Astrocyte (in vitro differentiated cells and primary cell): ENCODE measurements around the gene CNFN. TPM values are rescaled to one million over a fixed set of nuclear protein-coding genes. Genes with fewer than 3 reads are reported as not detected.

ENCODE experiments used
- DNase-seq: peaks from one replicate; pipeline ENCODE4 v3.0.0-alpha.2; 2010; ENCODE audit warnings: low read depth
- FAIRE-seq: peaks from 2 replicates; lab custom pipeline; 2011; peaks lifted over from hg19 to GRCh38; lab: Jason Lieb, UNC
- H2AFZ ChIP-seq: 2 replicates; pipeline ENCODE4 v1.6.0; 2012; ENCODE audit warnings: low read depth, low read length, inconsistent platforms
- H3K27ac ChIP-seq: 2 replicates; pipeline ENCODE4 v1.5.1; 2011; ENCODE audit warnings: low read depth, low read length, inconsistent platforms
- H3K27me3 ChIP-seq: 2 replicates; pipeline ENCODE4 v1.6.0; 2011; ENCODE audit warnings: low read length, inconsistent platforms; ENCODE audit not compliant: insufficient read depth
- H3K36me3 ChIP-seq: 2 replicates; pipeline ENCODE4 v1.5.1; 2011; ENCODE audit warnings: low read length, inconsistent platforms; ENCODE audit not compliant: insufficient read depth
- H3K4me1 ChIP-seq: 2 replicates; pipeline ENCODE4 v1.5.1; 2011; ENCODE audit warnings: low read length, inconsistent platforms; ENCODE audit not compliant: insufficient read depth
- H3K4me2 ChIP-seq: 2 replicates; pipeline ENCODE4 v1.6.0; 2012; ENCODE audit warnings: low read length, inconsistent platforms
- H3K4me3 ChIP-seq: 2 replicates; pipeline ENCODE4 v1.5.1; 2011; ENCODE audit warnings: low read depth, mild to moderate bottlenecking, low read length, inconsistent platforms; ENCODE audit not compliant: insufficient read depth
- H3K79me2 ChIP-seq: 2 replicates; pipeline ENCODE4 v1.6.0; 2012; ENCODE audit warnings: mild to moderate bottlenecking, low read length, inconsistent platforms; ENCODE audit not compliant: insufficient read depth
- H3K9ac ChIP-seq: 2 replicates; pipeline ENCODE4 v1.6.0; 2012; ENCODE audit warnings: mild to moderate bottlenecking, low read length, inconsistent platforms
- H3K9me3 ChIP-seq: 2 replicates; pipeline ENCODE4 v1.5.1; 2012; ENCODE audit warnings: low read depth, mild to moderate bottlenecking, low read length, inconsistent platforms; ENCODE audit not compliant: insufficient read depth
- H4K20me1 ChIP-seq: 2 replicates; pipeline ENCODE4 v1.6.0; 2012; ENCODE audit warnings: low read length, inconsistent platforms; ENCODE audit not compliant: insufficient read depth
- H3K27ac Mint-ChIP-seq: one replicate; pipeline ENCODE4 v1.8.0; 2021; ENCODE audit warnings: mild to moderate bottlenecking, mixed read lengths; ENCODE audit not compliant: unreplicated experiment
- H3K27me3 Mint-ChIP-seq: one replicate; pipeline ENCODE4 v1.8.0; 2021; ENCODE audit warnings: low read depth, mixed read lengths; ENCODE audit not compliant: unreplicated experiment
- H3K36me3 Mint-ChIP-seq: one replicate; pipeline ENCODE4 v1.8.0; 2021; ENCODE audit warnings: low read depth, mixed read lengths; ENCODE audit not compliant: unreplicated experiment
- H3K4me1 Mint-ChIP-seq: one replicate; pipeline ENCODE4 v1.8.0; 2021; ENCODE audit warnings: low read depth, mixed read lengths; ENCODE audit not compliant: unreplicated experiment
- H3K4me3 Mint-ChIP-seq: one replicate; pipeline ENCODE4 v1.8.0; 2021; ENCODE audit warnings: mild to moderate bottlenecking, moderate library complexity, mixed read lengths; ENCODE audit not compliant: unreplicated experiment
- H3K9me3 Mint-ChIP-seq: one replicate; pipeline ENCODE4 v1.8.0; 2021; ENCODE audit warnings: mild to moderate bottlenecking, mixed read lengths; ENCODE audit not compliant: unreplicated experiment
- EZH2 ChIP-seq: IDR thresholded peaks from 2 replicates; pipeline ENCODE4 v1.6.1; 2012; ENCODE audit warnings: mild to moderate bottlenecking, low read length, inconsistent platforms; ENCODE audit not compliant: insufficient read depth
- total RNA-seq: library from RNA; stranded (reverse); gene quantifications from 2 replicates; pipeline ENCODE4 v1.2.1, GENCODE V29; 2021
- TF ChIP-seq, protein P1 (sequence below): IDR thresholded peaks from 2 replicates; pipeline ENCODE4 v1.5.1; 2011; ENCODE audit warnings: low read depth, mild to moderate bottlenecking, inconsistent platforms, low read length, moderate library complexity; ENCODE audit not compliant: insufficient read depth

The CNFN gene
- total RNA-seq, 1 donor from 2014 or later = 0.61 TPM

- H3K36me3 Mint-ChIP-seq = peaks cover 1% of the 10 kb centered on the region
- peaks cover 3% of the 10 kb centered on the region for H3K79me2 ChIP-seq
- H3K9me3 Mint-ChIP-seq = no peaks in the 10 kb centered on the region
- H3K9me3 ChIP-seq = no peaks in the 10 kb centered on the region
- H3K4me2 ChIP-seq = peak overlapping the region; percentile 92
- H3K9ac ChIP-seq = peak overlapping the region; percentile 61
- FAIRE-seq (no peak), DNase-seq (no peak)
- no peak overlapping the region for H2AFZ ChIP-seq
- H3K4me1 Mint-ChIP-seq = peaks cover 13% of the 10 kb centered on the region
- peak overlapping the region; percentile 43 for H3K4me3 ChIP-seq
- no peaks in the 10 kb centered on the region for H3K27me3 ChIP-seq
- H3K4me3 Mint-ChIP-seq = peak overlapping the region; percentile 86
- no peak overlapping the region for H3K27ac ChIP-seq
- no peaks in the 10 kb centered on the region for H3K27me3 Mint-ChIP-seq
- H3K36me3 ChIP-seq = no peaks in the 10 kb centered on the region
- TF ChIP-seq EZH2 = no peak
- TF ChIP-seq, protein P1, sequence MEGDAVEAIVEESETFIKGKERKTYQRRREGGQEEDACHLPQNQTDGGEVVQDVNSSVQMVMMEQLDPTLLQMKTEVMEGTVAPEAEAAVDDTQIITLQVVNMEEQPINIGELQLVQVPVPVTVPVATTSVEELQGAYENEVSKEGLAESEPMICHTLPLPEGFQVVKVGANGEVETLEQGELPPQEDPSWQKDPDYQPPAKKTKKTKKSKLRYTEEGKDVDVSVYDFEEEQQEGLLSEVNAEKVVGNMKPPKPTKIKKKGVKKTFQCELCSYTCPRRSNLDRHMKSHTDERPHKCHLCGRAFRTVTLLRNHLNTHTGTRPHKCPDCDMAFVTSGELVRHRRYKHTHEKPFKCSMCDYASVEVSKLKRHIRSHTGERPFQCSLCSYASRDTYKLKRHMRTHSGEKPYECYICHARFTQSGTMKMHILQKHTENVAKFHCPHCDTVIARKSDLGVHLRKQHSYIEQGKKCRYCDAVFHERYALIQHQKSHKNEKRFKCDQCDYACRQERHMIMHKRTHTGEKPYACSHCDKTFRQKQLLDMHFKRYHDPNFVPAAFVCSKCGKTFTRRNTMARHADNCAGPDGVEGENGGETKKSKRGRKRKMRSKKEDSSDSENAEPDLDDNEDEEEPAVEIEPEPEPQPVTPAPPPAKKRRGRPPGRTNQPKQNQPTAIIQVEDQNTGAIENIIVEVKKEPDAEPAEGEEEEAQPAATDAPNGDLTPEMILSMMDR = no peak
- peaks cover 12% of the 10 kb centered on the region for H3K4me1 ChIP-seq
- peak overlapping the region; percentile 34 for H3K27ac Mint-ChIP-seq
- peaks cover 14% of the 10 kb centered on the region for H4K20me1 ChIP-seq
Measured at GRCh38 chr19:42402376-42403116, 12.4 kb upstream of the CNFN start.

- peaks cover 14% of the 10 kb centered on the region for H4K20me1 ChIP-seq
- H3K9ac ChIP-seq = peak overlapping the region; percentile 61
- FAIRE-seq (no peak), DNase-seq (peak; percentile 38)
- peak overlapping the region; percentile 74 for H2AFZ ChIP-seq
- H3K4me3 ChIP-seq = peak overlapping the region; percentile 43
- H3K27me3 Mint-ChIP-seq = no peaks in the 10 kb centered on the region
- H3K36me3 Mint-ChIP-seq = peaks cover 1% of the 10 kb centered on the region
- H3K27ac ChIP-seq = no peak overlapping the region
- H3K27me3 ChIP-seq = no peaks in the 10 kb centered on the region
- H3K36me3 ChIP-seq = no peaks in the 10 kb centered on the region
- H3K4me3 Mint-ChIP-seq = peak overlapping the region; percentile 86
- H3K27ac Mint-ChIP-seq = peak overlapping the region; percentile 75
- peak overlapping the region; percentile 92 for H3K4me2 ChIP-seq
- H3K4me1 Mint-ChIP-seq = peaks cover 14% of the 10 kb centered on the region
- H3K9me3 Mint-ChIP-seq = no peaks in the 10 kb centered on the region
- peaks cover 14% of the 10 kb centered on the region for H3K4me1 ChIP-seq
- no peaks in the 10 kb centered on the region for H3K9me3 ChIP-seq
- TF ChIP-seq, protein P1 = peak; percentile 79
- TF ChIP-seq EZH2 = no peak
- H3K79me2 ChIP-seq = peaks cover 3% of the 10 kb centered on the region
Measured at GRCh38 chr19:42401365-42402303, 11.5 kb upstream of the CNFN start.
